Dermis microvascular lymphatic vessel endothelial cell (primary cell): ENCODE results near the gene FBXW10. TPM values are rescaled to one million over a fixed set of nuclear protein-coding genes. Genes with fewer than 3 reads are reported as not detected.
"Not testable (repeated sequence)": the region's sequence is repeated elsewhere in the genome, so short reads cannot be mapped to it uniquely, and the experiment has no call there.

Source experiments
- DNase-seq, 2 donors: peaks; one replicate each; pipeline versions ENCODE4 v3.0.0 to v3.0.0-alpha.2; 2010; ENCODE audit warnings: low read depth in 2 of 2
- total RNA-seq: library from RNA; depleted of rRNA; stranded (reverse); fragments of >200 nt; gene quantifications from 2 replicates; pipeline ENCODE4 v1.2.1, GENCODE V29; 2014

The FBXW10 gene
- total RNA-seq, 1 donor from 2014 or later, result not detected

GRCh38 chr17:18821430-18821829 lies 77.6 kb downstream of the FBXW10 start:
- DNase-seq, result peak in 1 of 2 donors; percentile 15

DNA sequence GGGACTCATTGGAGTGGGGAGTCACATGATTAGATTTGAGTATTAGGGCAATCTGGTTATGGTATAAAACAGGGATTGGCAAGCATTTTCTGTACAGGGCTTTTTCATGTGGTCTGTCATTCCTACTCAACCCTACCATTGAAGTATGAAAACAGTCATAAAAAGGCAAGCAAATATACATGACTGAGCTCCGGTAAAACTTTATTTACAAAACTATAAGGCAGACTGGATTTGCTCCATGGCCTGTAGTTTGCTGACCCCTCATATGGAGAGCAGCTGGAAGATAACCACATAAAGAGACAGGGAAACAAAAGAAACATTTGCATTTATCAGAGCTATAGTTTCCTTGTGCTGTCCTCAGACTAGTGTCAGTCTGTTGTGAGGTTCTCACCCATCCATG lies 83.8 kb downstream of the FBXW10 start:
- DNase-seq, result not testable (repeated sequence)

Other genes starting within 250 kb of the FBXW10 start
- not detected in 2 replicates for gene TBC1D28, start 99.7 kb upstream of the FBXW10 start, total RNA-seq
- 1.5 and 2.3 TPM in 2 replicates for gene FOXO3B, start 61.7 kb upstream of the FBXW10 start, total RNA-seq
- 37.0 and 43.9 TPM in 2 replicates for gene TVP23B, start 37.1 kb downstream of the FBXW10 start, total RNA-seq
- 32.4 and 35.4 TPM in 2 replicates for gene PRPSAP2, start 114.1 kb downstream of the FBXW10 start, total RNA-seq
- not detected in 2 replicates for gene SLC5A10, start 208.1 kb downstream of the FBXW10 start, total RNA-seq